ELF-1 (cell line): Measurements from ENCODE around the gene ADAMTS20.

Experiments used
- DNase-seq: peaks from one replicate; pipeline ENCODE4 v3.0.0-alpha.2; 2016; ENCODE audit warnings: low read depth, low spot score

ADAMTS20 gene

DNA sequence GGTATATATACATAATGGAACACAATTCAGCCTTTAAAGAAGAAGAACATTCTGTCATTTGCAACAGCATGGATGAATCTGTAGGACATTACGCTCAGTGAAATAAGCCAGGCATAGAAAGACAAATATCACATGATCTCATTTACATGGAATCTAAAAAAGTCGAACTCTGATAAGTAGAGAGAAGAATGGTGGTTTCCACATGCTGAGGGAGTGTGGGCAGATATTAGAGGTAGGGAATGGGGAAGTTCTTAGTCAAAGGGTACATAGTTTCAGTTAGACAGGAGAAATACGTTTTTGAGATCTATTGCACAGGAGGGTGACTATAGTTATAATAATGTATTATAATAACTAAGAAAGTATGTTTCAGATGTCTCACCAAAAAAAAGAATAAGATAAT lies 71.4 kb downstream of the ADAMTS20 start:
- no peak for DNase-seq

- DNase-seq: no peak
These were observed 89.3 kb downstream of the ADAMTS20 start for GRCh38 chr12:43462741-43463140.

GRCh38 chr12:43462080-43462479 lies 89.9 kb downstream of the ADAMTS20 start:
- no peak for DNase-seq

DNA sequence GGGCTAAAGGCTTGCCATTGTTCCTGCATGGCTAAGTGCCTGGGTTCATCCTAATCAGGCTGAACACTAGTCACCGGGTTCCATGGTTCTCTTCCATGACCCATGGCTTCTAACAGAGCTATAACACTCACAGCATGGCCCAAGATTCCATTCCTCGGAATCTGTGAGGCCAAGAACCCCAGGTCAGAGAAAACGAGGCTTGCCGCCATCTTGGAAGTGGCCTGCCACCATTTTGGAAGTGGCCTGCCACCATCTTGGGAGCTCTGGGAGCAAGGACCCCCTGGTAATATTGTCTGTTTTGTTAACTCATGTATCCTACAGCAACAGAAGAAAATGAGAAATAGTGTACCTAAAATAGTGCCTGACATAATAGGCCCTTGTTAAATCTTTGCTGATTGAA lies 92.7 kb downstream of the ADAMTS20 start:
- no peak for DNase-seq

DNA sequence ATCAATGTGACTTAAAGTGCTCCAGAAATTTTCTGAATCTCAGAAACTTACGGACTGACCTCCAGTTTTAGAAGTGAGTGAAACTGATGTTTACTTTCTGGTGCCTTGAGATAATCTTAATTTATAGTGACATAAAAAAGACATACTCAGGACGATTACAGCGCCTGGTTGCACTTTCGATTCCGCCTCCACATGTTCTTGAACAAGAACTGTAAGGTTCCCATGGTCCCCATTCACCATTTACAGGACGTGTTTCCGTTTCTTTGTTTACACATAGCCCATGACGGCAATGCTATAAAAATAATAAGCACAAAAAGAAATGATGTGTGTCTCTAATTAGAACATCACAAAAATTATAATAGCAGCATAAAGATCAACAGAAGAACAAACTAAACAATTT lies 98.2 kb downstream of the ADAMTS20 start:
- no peak for DNase-seq

GRCh38 chr12:43444940-43445564 lies 107.0 kb downstream of the ADAMTS20 start:
- peak; percentile 7 for DNase-seq

- no peak for DNase-seq
These were observed 115.4 kb downstream of the ADAMTS20 start for GRCh38 chr12:43436597-43436996.

DNA sequence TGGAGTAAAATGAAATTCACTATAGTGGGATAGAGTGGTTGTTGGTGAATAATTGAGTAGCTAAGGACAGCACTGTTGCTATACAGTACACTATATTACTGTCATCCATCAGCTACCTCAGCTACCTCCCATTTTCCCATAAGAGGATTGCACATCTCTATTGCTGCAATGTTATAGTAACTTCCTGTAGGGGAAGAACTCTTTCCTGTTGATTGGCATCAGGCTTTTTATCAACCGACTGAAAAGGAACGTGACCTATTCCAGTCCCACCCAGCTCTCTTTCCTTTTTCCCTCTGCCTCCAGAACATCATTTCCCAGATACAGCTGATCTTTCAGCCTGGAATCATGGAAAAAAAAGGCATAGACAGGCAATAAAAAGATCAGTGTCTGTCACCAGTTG lies 117.4 kb downstream of the ADAMTS20 start:
- DNase-seq: no peak

DNA sequence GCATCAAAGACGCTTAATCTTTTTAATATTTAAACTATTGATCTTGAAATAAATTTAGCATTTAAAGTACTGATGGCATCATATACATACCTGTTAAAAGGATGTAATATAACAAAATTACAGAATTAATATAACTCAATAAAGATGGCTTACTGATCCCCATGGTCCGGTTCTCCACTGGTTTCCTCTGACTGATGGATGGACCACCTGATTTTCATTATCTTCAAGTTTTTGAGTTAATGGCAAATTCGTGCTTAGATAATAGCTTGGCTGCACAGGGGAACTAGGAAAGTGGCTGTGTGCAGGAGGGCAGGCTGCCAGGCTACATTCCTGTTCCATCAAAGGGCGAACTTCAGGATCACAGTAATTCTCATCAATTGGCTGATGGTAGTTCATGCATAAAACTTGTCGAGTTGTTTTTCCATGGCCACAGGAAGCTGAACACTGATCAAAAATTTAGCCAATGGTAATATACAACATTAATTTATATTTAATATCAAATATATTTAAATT lies 123.9 kb downstream of the ADAMTS20 start:
- no peak for DNase-seq

DNA sequence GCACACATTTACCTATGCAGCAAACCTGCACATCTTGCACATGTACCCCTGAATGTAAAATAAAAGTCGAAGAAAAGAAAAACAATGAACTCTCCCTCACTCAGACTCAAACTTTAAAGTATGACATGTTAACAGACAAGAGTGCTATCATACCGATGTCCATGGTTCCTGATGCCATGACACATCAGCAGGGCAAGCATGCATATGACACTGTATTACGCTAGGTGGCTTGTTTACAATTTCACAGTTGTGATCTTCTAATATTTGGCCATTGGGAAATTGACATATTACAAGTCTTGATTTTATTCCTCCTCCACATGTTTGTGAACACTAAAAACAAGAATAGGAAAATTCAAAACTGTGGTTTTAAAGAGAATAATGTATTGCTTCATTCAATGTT lies 126.6 kb downstream of the ADAMTS20 start:
- no peak for DNase-seq

- DNase-seq: no peak
These were observed 135.0 kb downstream of the ADAMTS20 start for GRCh38 chr12:43416981-43417380.

GRCh38 chr12:43407816-43408645 lies 144.0 kb downstream of the ADAMTS20 start:
- DNase-seq: no peak

GRCh38 chr12:43406801-43407200 lies 145.2 kb downstream of the ADAMTS20 start:
- DNase-seq: no peak

DNA sequence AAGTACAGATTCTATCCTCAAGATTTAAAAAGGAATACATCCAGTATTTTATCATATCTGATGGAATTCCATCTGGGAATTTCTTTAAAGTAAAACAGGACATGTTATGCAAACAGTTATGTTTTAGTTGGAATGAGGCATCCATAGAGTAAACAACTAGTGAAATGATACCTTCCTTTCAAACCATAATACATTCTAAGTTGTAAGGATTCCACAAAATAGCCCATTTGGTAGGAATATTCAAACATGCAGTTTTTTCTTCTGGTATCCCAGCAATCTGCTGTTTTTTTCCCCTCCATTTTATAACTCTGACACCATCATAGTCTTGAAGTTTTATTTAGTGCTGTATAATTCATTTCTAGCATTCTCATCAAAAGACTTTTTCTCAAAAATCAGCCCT lies 149.6 kb downstream of the ADAMTS20 start:
- DNase-seq: no peak

- no peak for DNase-seq
These were observed 150.9 kb downstream of the ADAMTS20 start for GRCh38 chr12:43401096-43401495.

DNA sequence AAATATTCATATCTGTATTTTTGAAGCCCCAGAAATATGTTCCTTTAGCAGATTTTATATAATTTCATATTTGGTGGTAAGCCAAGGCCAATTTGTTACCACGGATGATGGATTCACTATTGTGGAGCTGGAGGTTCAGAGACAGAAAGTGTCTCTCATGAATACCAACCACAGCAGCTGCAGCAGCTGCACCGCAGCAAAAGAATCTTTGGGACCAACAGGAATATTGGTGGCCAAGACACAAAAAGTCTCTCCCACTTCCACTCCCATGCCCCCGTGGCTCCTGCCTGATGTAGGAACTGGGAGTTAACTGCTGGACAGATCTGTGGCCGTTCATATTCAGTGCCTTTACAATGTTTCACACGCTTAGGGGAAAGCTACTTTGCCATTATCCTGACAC lies 155.3 kb downstream of the ADAMTS20 start:
- DNase-seq: no peak

DNA sequence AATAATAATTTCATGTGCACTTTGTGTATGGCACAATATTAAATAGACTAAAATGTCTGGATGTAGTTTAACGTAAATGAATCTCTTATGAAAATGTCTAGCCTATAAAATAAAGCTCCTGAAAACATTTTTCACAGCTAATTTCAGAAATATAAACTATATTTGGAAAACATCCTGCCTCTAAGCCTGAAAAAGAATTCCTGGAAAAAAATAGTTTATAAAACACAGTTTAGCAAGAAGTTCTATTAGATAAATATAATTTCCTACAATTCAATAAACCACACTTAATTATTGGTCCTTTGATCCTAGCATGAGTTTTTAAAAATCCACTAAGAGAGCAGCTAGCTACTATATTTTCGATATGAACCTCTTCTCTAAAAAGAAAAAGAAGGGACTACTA lies 159.9 kb downstream of the ADAMTS20 start:
- no peak for DNase-seq

DNA sequence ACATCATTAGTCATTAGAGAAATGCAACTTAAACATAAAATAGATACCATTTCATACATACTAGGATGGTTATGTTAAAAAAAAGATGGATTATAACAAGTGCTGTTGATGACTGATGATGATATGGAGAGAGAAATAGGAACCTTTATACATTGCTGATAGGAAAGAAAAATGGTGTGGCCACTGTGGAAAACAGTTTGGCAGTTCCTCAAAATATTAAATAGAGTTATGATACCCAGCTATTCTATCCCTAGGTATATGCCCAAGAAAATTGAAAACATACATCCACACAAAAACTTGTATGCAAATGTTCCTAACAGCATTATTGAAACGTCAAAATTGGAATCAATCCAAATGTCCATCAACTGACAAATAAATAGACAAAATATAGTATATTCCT lies 170.1 kb downstream of the ADAMTS20 start:
- no peak for DNase-seq

DNA sequence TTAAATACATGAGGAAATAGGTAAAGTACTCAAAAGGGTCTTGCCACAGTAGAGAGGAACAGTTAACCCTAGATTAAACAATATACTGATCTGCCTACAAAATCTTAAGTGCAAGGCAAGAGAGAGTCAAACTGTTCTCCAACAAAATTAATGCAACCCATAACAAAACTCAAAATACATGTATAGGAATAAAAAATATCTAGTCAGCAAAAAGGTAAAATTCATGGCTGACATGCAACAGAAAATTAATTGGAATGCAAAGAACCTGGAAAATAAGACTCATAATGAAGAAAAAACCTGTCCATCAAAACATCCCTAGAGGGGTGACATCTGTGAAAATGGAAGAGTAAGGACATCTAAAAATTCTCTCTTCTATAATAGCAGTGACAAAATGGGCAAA lies 173.6 kb downstream of the ADAMTS20 start:
- DNase-seq: no peak

DNA sequence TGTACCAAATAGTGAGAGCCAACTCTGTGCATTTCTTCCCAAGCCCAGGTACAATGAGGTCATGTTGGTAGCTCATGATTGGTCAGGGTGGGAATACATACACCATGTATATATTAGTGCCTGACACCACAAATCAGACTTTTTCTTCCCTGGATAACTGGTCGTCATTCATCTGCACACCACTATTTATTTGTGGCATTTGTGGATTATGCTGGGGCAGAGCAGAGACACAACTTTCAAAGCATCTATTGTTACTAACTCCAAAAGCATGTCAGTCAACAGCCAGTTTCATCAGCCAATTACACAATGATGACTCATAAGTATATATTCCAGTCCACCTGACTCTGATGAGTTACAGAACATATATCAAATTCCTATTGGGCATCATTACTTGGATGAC lies 181.7 kb downstream of the ADAMTS20 start:
- no peak for DNase-seq

GRCh38 chr12:43362910-43363694 lies 188.9 kb downstream of the ADAMTS20 start:
- no peak for DNase-seq

GRCh38 chr12:43361031-43361710 lies 190.8 kb downstream of the ADAMTS20 start:
- no peak for DNase-seq
